ENCODE data around the gene RANBP3L.
"Not testable (repeated sequence)": the region's sequence is repeated elsewhere in the genome, so short reads cannot be mapped to it uniquely, and the experiment has no call there.

Gene RANBP3L

DNA sequence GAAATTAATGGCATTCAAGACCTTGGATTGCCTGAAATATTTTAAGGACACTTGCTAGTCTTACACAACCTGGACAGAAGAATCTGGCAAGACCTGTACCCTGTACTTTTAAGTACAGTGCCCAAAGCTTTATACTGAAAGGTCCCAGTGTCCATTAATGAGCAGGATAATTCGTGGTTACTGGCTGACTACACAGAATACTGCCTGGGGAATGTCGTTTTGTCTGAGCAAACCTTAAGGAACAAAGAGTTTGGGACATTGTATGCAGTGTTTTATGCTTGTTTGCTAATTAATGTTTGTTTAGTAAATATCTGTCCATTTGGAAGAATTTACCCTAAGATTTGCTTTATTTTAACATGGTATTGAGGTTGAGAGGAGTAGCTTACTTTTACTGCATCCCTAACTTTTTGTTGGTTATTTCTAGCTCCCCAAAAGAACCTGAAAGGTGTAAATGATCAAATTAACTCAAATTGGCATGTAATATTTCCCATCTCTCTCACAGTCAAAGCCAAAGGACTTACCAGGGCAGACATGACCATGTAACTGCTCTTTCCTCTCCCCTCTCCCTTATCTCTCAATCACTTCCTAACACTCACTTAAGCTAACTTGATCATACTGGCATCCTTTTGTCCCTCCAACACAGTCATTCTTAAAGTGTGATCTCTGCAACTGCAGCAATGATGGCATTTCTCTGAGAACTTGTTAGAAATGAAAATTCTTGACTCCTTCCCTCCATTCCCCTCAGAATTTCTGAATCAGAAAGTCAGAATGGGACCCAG lies 15.7 kb downstream of the RANBP3L start:
- FAIRE-seq = no peak

DNA sequence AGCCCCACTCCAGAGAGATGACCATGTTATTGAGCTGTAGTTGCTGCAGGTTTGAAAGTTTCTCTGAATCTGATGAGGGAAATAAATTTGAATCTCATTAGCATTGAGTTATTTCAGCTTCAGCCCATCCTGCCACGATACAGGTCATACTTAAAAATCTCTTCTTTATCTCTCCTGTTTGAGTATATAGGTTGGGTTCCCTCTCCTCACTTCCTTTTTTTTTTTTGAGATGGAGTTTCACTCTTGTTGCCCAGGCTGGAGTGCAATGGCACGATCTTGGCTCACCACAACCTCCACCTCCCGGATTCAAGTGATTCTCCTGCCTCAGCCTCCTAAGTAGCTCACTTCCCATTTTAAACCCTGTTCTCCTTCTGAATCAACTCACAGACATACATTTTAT lies 17.9 kb downstream of the RANBP3L start:
- not testable (repeated sequence) for FAIRE-seq

DNA sequence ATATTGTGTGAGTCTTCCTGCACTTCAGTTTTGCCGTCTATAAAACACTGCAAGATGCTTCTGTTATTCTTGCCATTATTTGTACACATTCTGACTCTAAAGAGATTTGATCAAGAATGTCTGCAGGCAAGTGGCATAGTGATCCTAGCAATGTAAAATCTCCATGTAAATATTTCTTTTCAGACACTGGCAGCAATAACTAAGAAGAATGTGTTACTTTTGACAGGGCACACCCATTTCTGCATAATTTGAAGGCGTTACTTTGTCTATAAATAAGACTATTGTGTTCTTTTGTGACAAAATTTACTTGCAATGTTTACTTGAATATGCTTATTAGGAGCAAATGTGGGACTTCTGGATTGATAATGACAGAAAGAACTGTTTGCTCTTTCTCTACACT lies 20.1 kb downstream of the RANBP3L start:
- FAIRE-seq = no peak

DNA sequence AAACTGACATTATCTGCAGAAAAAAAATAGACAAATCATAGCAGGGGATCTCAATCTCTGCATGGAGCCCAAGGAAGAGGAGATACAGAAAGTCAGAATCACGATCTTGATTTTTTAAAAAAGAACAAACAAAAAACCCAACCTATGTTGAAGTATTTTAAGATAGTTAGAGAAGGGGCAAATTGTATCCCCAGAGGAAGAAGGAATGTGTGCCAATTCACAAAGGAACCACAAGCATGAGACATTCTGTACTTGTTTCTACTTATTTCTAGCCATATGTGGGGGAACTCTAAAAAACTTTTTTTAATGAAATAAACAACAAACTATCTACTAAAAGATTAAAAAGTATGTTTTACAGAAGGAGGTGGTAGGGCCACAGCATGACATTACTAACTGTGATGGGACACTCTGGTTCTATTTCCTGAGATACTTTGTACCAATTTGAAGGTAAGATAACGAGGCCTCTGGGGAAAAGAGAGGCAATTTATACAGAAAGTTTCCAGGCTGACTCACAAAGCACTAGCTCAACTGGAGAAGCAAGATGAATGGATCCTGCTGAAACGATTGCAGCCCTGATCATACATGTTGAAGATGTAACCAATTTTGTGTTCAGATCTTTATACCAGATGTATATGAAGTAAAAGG lies 22.5 kb downstream of the RANBP3L start:
- no peak for FAIRE-seq

GRCh38 chr5:36277521-36278176 lies 24.1 kb downstream of the RANBP3L start:
- FAIRE-seq = no peak

DNA sequence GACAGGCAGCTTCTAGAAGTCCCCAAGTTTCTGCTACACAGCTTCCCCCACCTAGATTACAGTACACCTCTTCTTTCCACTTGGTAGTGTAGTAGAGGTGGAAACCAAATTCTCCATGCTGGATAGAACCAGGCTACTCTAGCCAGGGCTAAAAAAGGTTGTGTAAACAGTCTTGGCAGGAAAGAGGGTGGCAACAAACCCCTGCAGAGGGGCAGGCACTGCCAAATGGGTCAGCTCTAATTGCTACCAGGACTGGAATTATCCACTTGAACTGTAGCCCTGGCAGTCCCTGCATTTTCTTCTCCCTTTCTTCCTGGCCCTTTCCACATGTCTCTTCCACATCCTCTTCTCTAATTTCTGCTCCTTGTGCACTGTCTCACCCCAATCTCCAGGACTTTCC lies 24.8 kb downstream of the RANBP3L start:
- no peak for FAIRE-seq

DNA sequence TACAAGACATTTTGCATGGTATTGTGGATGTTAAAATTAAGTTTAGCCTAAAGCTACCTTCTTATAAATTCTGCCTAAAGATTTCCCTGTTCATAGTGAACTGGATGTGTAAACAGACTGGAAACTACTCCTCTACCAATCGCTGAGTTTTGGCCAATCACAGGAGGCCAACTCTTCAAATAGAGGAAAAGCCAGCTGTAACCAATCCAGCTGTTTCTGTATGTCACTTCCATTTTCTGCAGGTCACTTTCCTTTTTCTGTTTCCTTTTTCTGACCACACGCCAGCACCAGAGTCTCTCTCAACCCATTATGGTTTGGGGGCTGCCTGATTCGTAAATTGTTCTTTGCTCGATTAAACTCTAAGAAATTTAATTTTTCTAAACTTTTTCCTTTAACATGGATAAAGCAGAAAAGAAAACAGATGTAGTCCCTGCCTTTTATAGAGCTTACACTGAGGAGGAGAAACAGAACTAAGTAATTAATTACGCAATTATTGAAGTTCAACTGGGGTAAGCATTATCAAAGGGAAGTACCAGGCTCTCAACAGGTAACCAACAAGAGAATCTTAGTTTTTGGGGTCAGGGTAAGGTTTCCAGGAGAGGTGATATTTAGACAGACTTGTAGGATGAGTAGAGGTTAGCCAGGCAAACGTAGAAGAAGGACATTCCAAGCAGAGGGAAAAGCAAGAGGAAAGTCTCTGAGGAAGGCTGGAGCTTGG lies 27.7 kb downstream of the RANBP3L start:
- FAIRE-seq = no peak

GRCh38 chr5:36272136-36272690 lies 29.5 kb downstream of the RANBP3L start:
- no peak for FAIRE-seq

DNA sequence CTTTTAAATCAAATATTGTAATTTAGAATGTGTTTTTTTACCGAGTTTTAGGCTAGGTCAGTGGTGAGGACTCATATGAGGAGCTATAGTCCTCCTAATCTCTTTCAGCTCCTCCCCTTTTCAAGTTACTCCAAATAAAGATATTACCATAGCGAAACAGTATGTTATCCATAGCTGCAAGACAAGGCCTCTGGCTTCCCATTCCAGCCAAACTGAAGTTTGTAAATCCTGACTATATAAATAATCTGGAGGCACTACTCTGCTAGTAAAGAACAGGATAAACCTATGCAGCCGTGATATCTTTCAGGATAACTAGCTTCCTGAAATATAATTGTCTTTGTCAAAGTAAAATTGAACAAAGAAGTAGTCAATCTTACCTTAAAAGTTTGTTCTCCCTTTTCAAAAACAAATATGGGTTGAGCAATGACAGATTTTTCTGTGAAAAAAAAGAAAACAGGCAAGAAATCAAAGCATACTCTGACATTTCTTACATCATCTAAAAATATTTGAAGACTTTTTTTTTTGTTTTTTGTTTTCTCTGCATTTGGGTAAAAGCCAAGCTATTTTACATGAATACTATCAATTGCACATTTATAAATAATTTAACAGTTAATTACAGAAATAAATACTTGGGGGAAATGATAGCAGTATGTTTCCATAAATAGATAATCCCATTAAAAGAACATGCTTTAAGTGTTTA lies 30.7 kb downstream of the RANBP3L start:
- FAIRE-seq = no peak

DNA sequence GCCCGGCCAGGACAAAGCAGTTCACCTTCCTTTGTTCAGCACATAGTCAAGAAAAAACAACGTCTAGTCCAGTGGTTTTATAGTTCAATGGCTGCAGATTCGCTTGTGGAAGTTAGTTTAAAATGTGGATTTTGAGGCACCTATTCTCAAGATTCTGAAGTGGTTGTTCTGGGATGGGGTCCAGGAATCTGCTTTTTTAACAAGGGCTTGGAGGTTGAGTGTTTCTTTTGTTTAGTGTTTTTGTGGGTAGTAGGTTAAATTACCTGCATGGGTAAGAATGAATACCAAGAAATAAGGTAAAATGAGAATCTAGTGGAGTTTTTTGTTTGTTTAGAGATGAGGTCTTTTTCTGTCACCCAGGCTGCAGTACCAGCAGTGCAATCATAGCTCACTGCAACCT lies 31.5 kb downstream of the RANBP3L start:
- FAIRE-seq = no peak

DNA sequence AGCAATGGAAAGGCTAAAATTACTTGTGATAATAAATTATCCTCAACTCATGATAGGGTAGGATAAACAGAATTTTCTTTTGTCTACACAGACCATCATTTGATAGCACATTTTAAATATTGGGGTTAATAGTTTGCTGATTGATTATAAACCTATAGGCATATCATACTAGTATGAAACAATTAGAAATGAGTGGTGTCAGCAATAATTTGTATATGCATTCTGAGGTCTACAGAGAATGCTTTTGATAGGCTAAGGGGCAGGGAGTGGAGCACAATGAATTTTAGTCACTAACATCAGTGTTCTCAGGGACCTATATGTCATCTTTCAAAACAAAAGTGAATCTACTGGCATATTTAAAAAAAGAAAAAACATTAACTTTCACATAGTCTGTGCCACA lies 32.2 kb downstream of the RANBP3L start:
- FAIRE-seq = no peak

GRCh38 chr5:36267905-36268304 lies 33.8 kb downstream of the RANBP3L start:
- FAIRE-seq = no peak

DNA sequence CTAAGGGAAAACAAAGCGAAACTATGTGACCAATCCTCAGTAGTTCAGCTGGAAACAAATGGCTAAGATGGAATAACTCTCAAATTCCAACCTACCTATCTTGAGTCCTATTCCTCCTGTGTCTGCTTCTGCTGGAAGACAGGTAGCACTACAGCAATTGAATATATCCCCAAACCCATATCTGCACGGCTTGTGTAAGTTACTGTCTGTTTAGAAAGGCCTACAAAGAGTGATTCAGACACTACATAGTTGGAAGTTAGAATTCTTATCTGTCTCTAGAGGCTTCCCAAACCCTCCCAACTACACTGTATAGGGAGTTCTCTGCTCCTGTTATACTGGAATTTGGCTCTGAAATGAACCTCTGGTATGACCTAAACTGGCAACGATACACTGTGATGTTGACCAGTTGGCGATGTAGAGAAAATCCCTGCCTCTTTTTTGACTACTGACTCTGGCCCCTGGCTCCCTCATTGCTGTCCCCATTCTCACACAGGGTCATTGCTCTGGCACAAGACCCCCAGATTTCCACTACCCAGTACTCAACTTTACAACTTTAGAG lies 37.4 kb downstream of the RANBP3L start:
- no peak for FAIRE-seq

DNA sequence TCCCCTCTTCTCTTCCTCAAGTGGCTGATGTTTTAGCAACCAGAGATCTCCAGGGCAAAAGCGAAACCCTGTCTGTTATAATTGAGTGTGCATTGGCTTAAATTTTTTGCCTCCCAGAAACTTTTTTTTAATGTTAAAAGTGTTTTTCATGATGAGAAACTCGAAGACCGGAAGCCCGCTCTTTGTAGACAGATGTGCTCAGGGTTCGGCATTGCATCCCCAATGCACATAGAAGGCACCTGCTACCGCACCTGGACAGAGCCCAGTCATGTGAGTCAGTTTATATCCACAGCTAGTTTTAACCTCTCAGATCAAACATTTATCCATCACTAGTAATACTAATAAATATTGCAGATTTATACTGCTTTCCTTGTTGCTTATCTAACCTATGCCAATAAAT lies 40.5 kb downstream of the RANBP3L start:
- FAIRE-seq = no peak

DNA sequence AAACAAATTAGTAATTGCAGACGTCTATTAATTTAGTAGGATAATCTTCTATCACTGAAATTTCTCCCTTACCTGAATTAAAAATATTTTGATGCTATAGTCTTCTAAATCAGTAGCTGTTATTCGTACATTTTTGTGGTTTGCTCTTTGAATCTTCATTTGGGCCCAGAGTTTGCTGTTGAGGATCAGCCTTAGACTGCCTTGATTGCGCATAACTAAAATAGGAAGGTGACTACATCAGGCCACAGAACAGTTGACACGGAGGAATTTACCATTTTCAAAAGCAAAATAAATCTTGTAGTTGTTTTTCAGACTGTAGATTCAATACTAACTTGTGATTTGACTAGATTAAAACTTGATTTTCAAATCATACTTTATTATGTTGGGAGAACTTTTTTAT lies 48.1 kb downstream of the RANBP3L start:
- FAIRE-seq = no peak

DNA sequence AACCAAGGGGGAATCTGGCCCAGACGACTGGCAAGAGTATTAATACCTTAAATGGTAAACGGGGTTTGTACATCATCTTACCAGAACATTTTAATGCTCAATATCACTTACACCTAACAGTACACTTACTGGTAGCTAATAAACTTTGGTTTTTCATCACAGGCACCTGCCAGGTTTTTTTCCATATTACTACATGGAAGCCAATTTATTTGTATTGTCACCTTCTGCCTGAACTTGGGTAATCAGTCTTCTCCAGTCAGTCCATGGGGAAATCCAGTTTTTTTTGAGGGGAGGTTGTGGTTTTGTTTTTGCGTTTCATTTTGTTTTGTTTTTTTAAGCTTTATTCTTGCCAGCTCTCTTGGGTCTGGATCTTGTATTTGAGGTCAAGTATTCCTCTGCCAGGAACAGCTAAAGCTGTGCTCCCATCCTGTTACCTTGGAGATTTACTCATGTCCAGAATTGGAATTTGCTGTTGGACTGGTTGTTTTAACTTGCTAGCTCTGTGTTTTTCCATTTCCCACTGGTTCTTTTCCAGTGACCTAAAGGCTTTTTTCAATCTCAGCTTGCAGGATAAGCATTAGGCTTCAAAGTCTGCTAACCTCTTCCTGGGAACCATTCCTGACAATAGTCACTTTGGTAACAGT lies 48.9 kb downstream of the RANBP3L start:
- no peak for FAIRE-seq

DNA sequence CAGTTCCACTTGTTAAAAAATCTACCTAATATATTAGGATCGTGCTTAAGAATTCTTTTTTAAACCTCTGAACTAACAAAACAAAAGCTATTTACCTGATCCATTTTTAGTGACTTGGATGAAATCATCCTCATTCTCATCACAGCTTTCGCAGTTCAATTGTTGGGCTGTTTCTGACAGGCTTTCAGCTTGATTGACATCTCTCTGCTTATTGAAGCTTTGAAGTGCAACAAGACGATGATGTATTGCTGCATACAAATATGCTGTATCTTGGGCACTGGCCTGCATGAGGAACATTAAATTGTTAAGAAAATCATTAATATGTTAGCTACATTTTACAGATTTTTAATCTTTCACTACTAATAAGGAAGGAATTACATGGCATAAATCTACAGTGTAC lies 50.5 kb downstream of the RANBP3L start:
- no peak for FAIRE-seq

DNA sequence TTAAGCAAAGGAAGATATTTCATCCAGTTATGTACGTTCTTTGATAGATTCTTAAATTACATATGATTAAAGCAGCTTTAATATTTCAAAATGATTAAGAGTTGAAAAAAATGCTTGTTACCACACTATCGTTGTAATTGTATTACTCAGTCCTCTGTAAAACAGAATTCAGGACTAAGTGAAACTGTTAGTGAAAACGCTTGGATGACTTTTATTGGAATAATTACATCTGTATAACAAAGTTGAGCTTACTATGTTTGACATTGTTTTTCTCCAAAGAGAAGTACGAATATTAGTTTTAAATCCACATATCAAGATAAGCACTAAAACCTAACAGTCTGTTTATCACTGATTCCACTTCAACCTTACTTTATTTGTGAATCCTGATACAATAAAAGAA lies 51.3 kb downstream of the RANBP3L start:
- no peak for FAIRE-seq

GRCh38 chr5:36246036-36246800 lies 55.5 kb downstream of the RANBP3L start:
- no peak for FAIRE-seq

GRCh38 chr5:36244076-36244475 lies 57.6 kb downstream of the RANBP3L start:
- FAIRE-seq = no peak

DNA sequence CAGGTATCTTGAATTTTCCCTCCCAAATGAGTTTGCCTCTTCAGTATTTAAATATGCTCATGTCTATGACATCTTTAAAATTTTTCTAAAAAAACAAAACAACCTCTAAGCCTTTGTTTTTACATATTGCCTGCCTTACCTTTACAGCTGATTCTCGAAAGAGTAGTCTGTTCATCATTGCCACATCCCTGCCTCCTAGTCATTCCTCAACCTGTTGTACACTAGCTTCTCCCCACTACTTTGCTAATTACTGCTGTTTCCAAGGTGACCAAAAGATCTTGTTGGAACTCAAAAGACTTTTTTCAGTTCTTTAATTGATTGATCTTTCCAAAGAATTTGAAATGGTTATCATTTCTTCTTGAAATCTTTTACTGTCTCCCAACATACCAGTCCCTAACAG lies 58.0 kb downstream of the RANBP3L start:
- no peak for FAIRE-seq

Data from A204.1 (cell line).